ENCODE data around the gene SERPINB12. TPM values are rescaled to one million over a fixed set of nuclear protein-coding genes. Genes with fewer than 3 reads are reported as not detected.

The SERPINB12 gene
- total RNA-seq: 100 to 1,000 TPM in 2 of 4 donors, 10 to 100 TPM in 2; 62.8 to 185 (median 112) TPM

GRCh38 chr18:63542069-63542468 lies at the start of gene SERPINB12:
SERPINB12 (plus strand) TSS chr18:63542369; CDS start chr18:63556160, 13,791 bp downstream.
- no peak for DNase-seq (ENCODE audit: low spot score in 2 of 2)
- TF ChIP-seq POLR2A (IDR thresholded peaks at IDR 0.05) (no peak), CTCF (IDR thresholded peaks at IDR 0.05) (no peak)
- 69 to 76% methylated on average over 1 of the region's 1 CpG for WGBS, 2 donors
- intact Hi-C loops (cut with DNase I; ENCODE audit: low total_unique reads): no loop called here
- no peak within 1 kb of the TSS for H3K4me3 ChIP-seq (ENCODE audit: low read depth, poor library complexity, severe bottlenecking)

- intact Hi-C loops (cut with DNase I; ENCODE audit: low total_unique reads): no loop called here
- no peak overlapping the region for H3K4me3 ChIP-seq (ENCODE audit: low read depth, poor library complexity, severe bottlenecking)
- 80 to 81% methylated on average over 3 of the region's 3 CpGs for WGBS, 2 donors
- no peak for DNase-seq (ENCODE audit: low spot score in 2 of 2)
- TF ChIP-seq CTCF (IDR thresholded peaks at IDR 0.05): no peak
- TF ChIP-seq POLR2A (IDR thresholded peaks at IDR 0.05): no peak
Measured at GRCh38 chr18:63492851-63493250, 49.3 kb upstream of the SERPINB12 start.

GRCh38 chr18:63495675-63496074 lies 46.5 kb upstream of the SERPINB12 start:
- intact Hi-C loops (cut with DNase I; ENCODE audit: low total_unique reads): no loop called here
- 76 to 82% methylated on average over 2 of the region's 2 CpGs for WGBS, 2 donors
- DNase-seq (ENCODE audit: low spot score in 2 of 2): no peak
- TF ChIP-seq CTCF (IDR thresholded peaks at IDR 0.05) (no peak), POLR2A (IDR thresholded peaks at IDR 0.05) (no peak)
- H3K4me3 ChIP-seq (ENCODE audit: low read depth, poor library complexity, severe bottlenecking): no peak overlapping the region

- intact Hi-C loops (cut with DNase I; ENCODE audit: low total_unique reads): no loop called here
- 36 to 65% methylated on average over 2 of the region's 2 CpGs for WGBS, 2 donors
- no peak for TF ChIP-seq POLR2A (IDR thresholded peaks at IDR 0.05)
- TF ChIP-seq CTCF (IDR thresholded peaks at IDR 0.05): no peak
Measured at GRCh38 chr18:63505566-63506335, 36.4 kb upstream of the SERPINB12 start.

GRCh38 chr18:63506336-63506646 lies 35.9 kb upstream of the SERPINB12 start:
- no peak for DNase-seq (ENCODE audit: low spot score in 2 of 2)
- WGBS, 2 donors: 78 to 81% methylated on average over 3 of the region's 3 CpGs
- TF ChIP-seq CTCF (IDR thresholded peaks at IDR 0.05) (no peak), POLR2A (IDR thresholded peaks at IDR 0.05) (no peak)

More at GRCh38 chr18:63505566-63506335, 36.4 kb upstream of the SERPINB12 start:
- no peak for DNase-seq (ENCODE audit: low spot score in 2 of 2)
- H3K4me3 ChIP-seq (ENCODE audit: low read depth, poor library complexity, severe bottlenecking): no peak overlapping the region

GRCh38 chr18:63508596-63508995 lies 33.6 kb upstream of the SERPINB12 start:
- no peak for DNase-seq (ENCODE audit: low spot score in 2 of 2)
- TF ChIP-seq POLR2A (IDR thresholded peaks at IDR 0.05): no peak
- TF ChIP-seq CTCF (IDR thresholded peaks at IDR 0.05): no peak
- intact Hi-C loops (cut with DNase I; ENCODE audit: low total_unique reads): no loop called here
- H3K4me3 ChIP-seq (ENCODE audit: low read depth, poor library complexity, severe bottlenecking): no peak overlapping the region
- 12 to 14% methylated on average over 3 of the region's 3 CpGs for WGBS, 2 donors

More at GRCh38 chr18:63506336-63506646, 35.9 kb upstream of the SERPINB12 start:
- no peak overlapping the region for H3K4me3 ChIP-seq (ENCODE audit: low read depth, poor library complexity, severe bottlenecking)
- intact Hi-C loops (cut with DNase I; ENCODE audit: low total_unique reads): no loop called here
